IPS-18c (cell line): ENCODE measurements around the gene HOXB6.

Source experiments
- H3K4me3 ChIP-seq: 2 replicates; pipeline ENCODE4 v1.7.0; 2013; ENCODE audit warnings: low read depth, mild to moderate bottlenecking, low read length, moderate library complexity; ENCODE audit not compliant: insufficient read depth
- H3K9me3 ChIP-seq: one replicate; pipeline ENCODE4 v1.6.1; 2013; ENCODE audit warnings: mild to moderate bottlenecking, low read length, moderate library complexity; ENCODE audit not compliant: control insufficient read depth, insufficient read depth

Gene HOXB6

GRCh38 chr17:48626245-48627117, 21.7 kb upstream of the HOXB6 start, which contains the start of gene HOXB9:
Gene HOXB9 (minus strand): TSS chr17:48626358. CDS start chr17:48626269, 89 bp downstream.
- H3K9me3 ChIP-seq = peaks cover 3% of the 10 kb centered on the region
- H3K4me3 ChIP-seq = peak within 1 kb of the TSS; percentile 40

GRCh38 chr17:48625495-48626244, 20.9 kb upstream of the HOXB6 start:
- peaks cover 5% of the 10 kb centered on the region for H3K9me3 ChIP-seq
- peak overlapping the region; percentile 40 for H3K4me3 ChIP-seq

GRCh38 chr17:48624544-48625494, 20.0 kb upstream of the HOXB6 start:
- Histone ChIP-seq H3K4me3 (peak overlapping the region; percentile 40), H3K9me3 (peaks cover 5% of the 10 kb centered on the region)

GRCh38 chr17:48624118-48624517, 19.3 kb upstream of the HOXB6 start:
- Histone ChIP-seq H3K9me3 (peaks cover 5% of the 10 kb centered on the region), H3K4me3 (no peak overlapping the region)

- Histone ChIP-seq H3K4me3 (no peak overlapping the region), H3K9me3 (peaks cover 5% of the 10 kb centered on the region)
Measured at GRCh38 chr17:48623583-48623982, 18.8 kb upstream of the HOXB6 start.

GRCh38 chr17:48622857-48623256, 18.1 kb upstream of the HOXB6 start:
- H3K4me3 ChIP-seq = no peak overlapping the region
- H3K9me3 ChIP-seq = peaks cover 5% of the 10 kb centered on the region

GRCh38 chr17:48621410-48622392, 16.9 kb upstream of the HOXB6 start:
- Histone ChIP-seq H3K4me3 (no peak overlapping the region), H3K9me3 (peaks cover 5% of the 10 kb centered on the region)

- Histone ChIP-seq H3K4me3 (no peak overlapping the region), H3K9me3 (peaks cover 4% of the 10 kb centered on the region)
Measured at GRCh38 chr17:48620461-48621139, 15.8 kb upstream of the HOXB6 start.

GRCh38 chr17:48619826-48620449, 15.2 kb upstream of the HOXB6 start:
- H3K9me3 ChIP-seq = peaks cover 3% of the 10 kb centered on the region
- H3K4me3 ChIP-seq = no peak overlapping the region

- no peak overlapping the region for H3K4me3 ChIP-seq
- peaks cover 3% of the 10 kb centered on the region for H3K9me3 ChIP-seq
Measured at GRCh38 chr17:48618256-48618896, 13.6 kb upstream of the HOXB6 start.

- H3K4me3 ChIP-seq = no peak overlapping the region
Measured at GRCh38 chr17:48617471-48618255, 12.9 kb upstream of the HOXB6 start.

GRCh38 chr17:48616717-48617470, 12.1 kb upstream of the HOXB6 start:
- no peak overlapping the region for H3K4me3 ChIP-seq

More at GRCh38 chr17:48617471-48618255, 12.9 kb upstream of the HOXB6 start:
- H3K9me3 ChIP-seq = peaks cover 3% of the 10 kb centered on the region

GRCh38 chr17:48615963-48616716, 11.4 kb upstream of the HOXB6 start:
- H3K4me3 ChIP-seq = no peak overlapping the region

More at GRCh38 chr17:48616717-48617470, 12.1 kb upstream of the HOXB6 start:
- H3K9me3 ChIP-seq = peaks cover 3% of the 10 kb centered on the region

More at GRCh38 chr17:48615963-48616716, 11.4 kb upstream of the HOXB6 start:
- no peaks in the 10 kb centered on the region for H3K9me3 ChIP-seq
